ENCODE results near the gene SERHL2. TPM values are rescaled to one million over a fixed set of nuclear protein-coding genes. Genes with fewer than 3 reads are reported as not detected.
A peak's percentile ranks its signal among the peaks of the same experiment; 100 is the strongest.
"Not testable (repeated sequence)": the region's sequence is repeated elsewhere in the genome, so short reads cannot be mapped to it uniquely, and the experiment has no call there.

SERHL2 gene
- total and polyA plus RNA-seq, 4 donors: 1.7 to 3.3 (median 2.6) TPM

DNA sequence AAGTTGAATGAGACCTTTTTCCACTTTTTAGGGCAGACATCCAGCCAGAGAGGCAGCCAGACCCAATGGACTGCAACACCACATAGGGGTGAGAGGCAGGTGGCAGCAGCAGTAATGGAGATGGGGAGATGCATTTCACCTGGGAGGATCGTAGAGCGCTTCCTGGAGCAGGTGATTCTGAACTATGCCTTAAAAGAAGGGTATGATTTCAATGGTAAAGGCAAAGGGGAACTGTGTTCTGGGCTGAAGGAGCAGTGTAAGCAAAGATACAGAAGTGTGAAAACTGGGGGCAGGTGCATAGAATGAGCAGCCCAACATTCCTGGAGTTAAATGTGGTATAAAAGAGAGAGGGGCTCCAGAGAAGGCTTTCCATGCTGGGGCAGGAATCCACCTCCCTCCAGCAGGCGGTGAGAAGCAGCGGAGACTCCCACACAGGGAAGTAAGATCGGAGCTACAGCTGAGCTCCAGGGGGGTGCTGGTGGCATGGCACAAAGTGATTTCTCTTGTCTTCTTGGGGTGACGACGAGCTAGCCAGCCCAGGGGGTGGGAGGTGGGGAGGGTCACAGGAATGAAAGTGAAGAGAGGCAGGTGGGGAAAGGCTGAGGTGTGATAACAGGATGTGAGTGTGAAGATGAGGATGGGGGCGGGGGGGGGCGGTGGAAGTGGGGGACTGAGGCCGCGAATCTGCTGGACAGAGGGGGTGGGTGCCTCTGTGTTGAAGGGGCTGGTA lies 4.3 kb upstream of the SERHL2 start:
- ATAC-seq (ENCODE audit: insufficient read depth, low FRiP score) (no peak), DNase-seq (no peak)
- no peak overlapping the region for H3K27ac ChIP-seq (ENCODE audit: low read depth in 1 of 2, low read length in 1 of 2)
- no peak overlapping the region for H3K4me3 ChIP-seq
- peaks cover 0 to 4% (median 4%) of the 10 kb centered on the region in 3 donors for H3K27me3 ChIP-seq (ENCODE audit: control insufficient read depth in 3 of 3, insufficient read depth in 3 of 3, low read length in 2 of 3)
- TF ChIP-seq, protein P1, sequence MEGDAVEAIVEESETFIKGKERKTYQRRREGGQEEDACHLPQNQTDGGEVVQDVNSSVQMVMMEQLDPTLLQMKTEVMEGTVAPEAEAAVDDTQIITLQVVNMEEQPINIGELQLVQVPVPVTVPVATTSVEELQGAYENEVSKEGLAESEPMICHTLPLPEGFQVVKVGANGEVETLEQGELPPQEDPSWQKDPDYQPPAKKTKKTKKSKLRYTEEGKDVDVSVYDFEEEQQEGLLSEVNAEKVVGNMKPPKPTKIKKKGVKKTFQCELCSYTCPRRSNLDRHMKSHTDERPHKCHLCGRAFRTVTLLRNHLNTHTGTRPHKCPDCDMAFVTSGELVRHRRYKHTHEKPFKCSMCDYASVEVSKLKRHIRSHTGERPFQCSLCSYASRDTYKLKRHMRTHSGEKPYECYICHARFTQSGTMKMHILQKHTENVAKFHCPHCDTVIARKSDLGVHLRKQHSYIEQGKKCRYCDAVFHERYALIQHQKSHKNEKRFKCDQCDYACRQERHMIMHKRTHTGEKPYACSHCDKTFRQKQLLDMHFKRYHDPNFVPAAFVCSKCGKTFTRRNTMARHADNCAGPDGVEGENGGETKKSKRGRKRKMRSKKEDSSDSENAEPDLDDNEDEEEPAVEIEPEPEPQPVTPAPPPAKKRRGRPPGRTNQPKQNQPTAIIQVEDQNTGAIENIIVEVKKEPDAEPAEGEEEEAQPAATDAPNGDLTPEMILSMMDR (IDR thresholded peaks at IDR 0.05; ENCODE audit: control extremely low read depth, extremely low read depth): no peak
- H3K9me3 ChIP-seq (ENCODE audit: control insufficient read depth in 4 of 4, insufficient read depth in 3 of 4, low read length in 3 of 4): no peaks in the 10 kb centered on the region
- WGBS, 2 donors: 77 to 79% methylated on average over 11 of the region's 11 CpGs
- H3K9ac ChIP-seq (ENCODE audit: insufficient read depth in 1 of 2, low read length in 2 of 2): no peak overlapping the region
- H3K4me1 ChIP-seq (ENCODE audit: control insufficient read depth in 5 of 5, insufficient read depth in 5 of 5, low read length in 5 of 5): peaks cover 0 to 4% (median 2%) of the 10 kb centered on the region in 5 donors
- H3K36me3 ChIP-seq (ENCODE audit: control insufficient read depth in 4 of 4, insufficient read depth in 4 of 4, low read length in 4 of 4): no peaks in the 10 kb centered on the region

DNA sequence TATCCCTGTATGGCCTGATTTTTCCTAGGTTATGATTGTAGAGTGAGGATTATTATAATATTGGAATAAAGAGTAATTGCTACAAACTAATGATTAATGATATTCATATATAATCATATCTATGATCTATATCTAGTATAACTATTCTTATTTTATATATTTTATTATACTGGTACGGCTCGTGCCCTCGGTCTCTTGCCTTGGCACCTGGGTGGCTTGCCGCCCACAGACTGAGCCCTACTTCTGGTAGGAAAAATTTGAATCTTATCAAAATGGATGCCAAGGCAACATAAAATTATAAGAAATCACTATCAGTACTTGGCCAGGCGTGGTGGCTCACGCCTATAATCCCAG lies 1.5 kb upstream of the SERHL2 start:
- 95 to 96% methylated on average over 6 of the region's 6 CpGs for WGBS, 2 donors
- H3K27me3 ChIP-seq (ENCODE audit: control insufficient read depth in 3 of 3, insufficient read depth in 3 of 3, low read length in 2 of 3); ATAC-seq (ENCODE audit: insufficient read depth, low FRiP score); H3K4me3 ChIP-seq; DNase-seq; H3K4me1 ChIP-seq (ENCODE audit: control insufficient read depth in 5 of 5, insufficient read depth in 5 of 5, low read length in 5 of 5); H3K9ac ChIP-seq (ENCODE audit: insufficient read depth in 1 of 2, low read length in 2 of 2); H3K9me3 ChIP-seq (ENCODE audit: control insufficient read depth in 4 of 4, insufficient read depth in 3 of 4, low read length in 3 of 4); H3K27ac ChIP-seq (ENCODE audit: low read depth in 1 of 2, low read length in 1 of 2); H3K36me3 ChIP-seq (ENCODE audit: control insufficient read depth in 4 of 4, insufficient read depth in 4 of 4, low read length in 4 of 4): not testable (repeated sequence)

DNA sequence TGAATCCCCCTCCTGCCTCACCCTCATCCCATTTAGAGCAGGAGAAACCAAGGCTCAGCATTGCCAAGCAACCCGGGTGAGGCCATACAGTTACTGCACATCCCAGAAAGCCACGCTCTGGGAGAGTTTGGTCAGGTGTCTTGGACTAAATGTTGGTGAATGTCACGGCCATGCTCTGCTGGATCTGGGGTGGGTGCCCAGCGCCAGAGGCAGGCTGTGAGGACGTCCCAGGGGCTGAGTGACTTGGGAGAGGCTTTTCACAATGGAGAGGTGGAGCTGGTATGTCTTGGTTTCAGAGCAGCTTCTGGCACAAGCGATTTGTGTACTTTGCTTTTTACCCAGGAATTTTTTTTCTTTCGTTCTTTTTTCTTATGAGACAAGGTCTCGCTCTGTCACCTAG lies 6.6 kb downstream of the SERHL2 start:
- Histone ChIP-seq H3K27me3 (ENCODE audit: control insufficient read depth in 3 of 3, insufficient read depth in 3 of 3, low read length in 2 of 3) (no peaks in the 10 kb centered on the region), H3K27ac (ENCODE audit: low read depth in 1 of 2, low read length in 1 of 2) (no peak overlapping the region), H3K36me3 (ENCODE audit: control insufficient read depth in 4 of 4, insufficient read depth in 4 of 4, low read length in 4 of 4) (peaks cover 0 to 5% (median 0%) of the 10 kb centered on the region in 4 donors), H3K9ac (ENCODE audit: insufficient read depth in 1 of 2, low read length in 2 of 2) (no peak overlapping the region), H3K4me1 (ENCODE audit: control insufficient read depth in 5 of 5, insufficient read depth in 5 of 5, low read length in 5 of 5) (peaks cover 0 to 7% (median 0%) of the 10 kb centered on the region in 5 donors), H3K4me3 (no peak overlapping the region), H3K9me3 (ENCODE audit: control insufficient read depth in 4 of 4, insufficient read depth in 3 of 4, low read length in 3 of 4) (no peaks in the 10 kb centered on the region)
- TF ChIP-seq, protein P1 (IDR thresholded peaks at IDR 0.05; ENCODE audit: control extremely low read depth, extremely low read depth): no peak
- WGBS, 2 donors: 81 to 89% methylated on average over 8 of the region's 8 CpGs
- DNase-seq (no peak), ATAC-seq (ENCODE audit: insufficient read depth, low FRiP score) (no peak)

DNA sequence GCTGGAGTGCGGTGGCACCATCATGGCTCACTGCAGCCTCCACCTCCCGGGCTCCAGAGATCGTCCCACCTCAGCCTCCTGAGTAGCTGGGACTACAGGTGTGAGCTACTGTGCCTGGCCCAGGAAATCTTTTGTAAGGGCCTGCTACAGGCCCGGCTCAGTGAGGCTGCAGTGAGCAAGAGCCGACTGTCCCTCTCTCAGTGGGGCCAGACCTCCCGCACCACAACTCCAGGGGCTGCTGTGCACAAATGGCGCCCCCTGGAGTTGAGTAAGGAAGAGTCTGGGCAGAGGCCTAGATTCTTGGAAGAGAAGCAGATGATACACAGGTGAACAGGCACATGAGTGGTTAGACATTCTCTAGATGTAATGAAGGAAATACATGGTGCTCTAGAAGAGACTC lies 7.0 kb downstream of the SERHL2 start:
- H3K27ac ChIP-seq (ENCODE audit: low read depth in 1 of 2, low read length in 1 of 2): no peak overlapping the region
- 77 to 84% methylated on average over 7 of the region's 7 CpGs for WGBS, 2 donors

More for the DNA sequence above, 7.0 kb downstream of the SERHL2 start:
- Histone ChIP-seq H3K9me3 (ENCODE audit: control insufficient read depth in 4 of 4, insufficient read depth in 3 of 4, low read length in 3 of 4) (no peaks in the 10 kb centered on the region), H3K4me3 (no peak overlapping the region), H3K27me3 (ENCODE audit: control insufficient read depth in 3 of 3, insufficient read depth in 3 of 3, low read length in 2 of 3) (no peaks in the 10 kb centered on the region), H3K4me1 (ENCODE audit: control insufficient read depth in 5 of 5, insufficient read depth in 5 of 5, low read length in 5 of 5) (peaks cover 0 to 7% (median 0%) of the 10 kb centered on the region in 5 donors), H3K9ac (ENCODE audit: insufficient read depth in 1 of 2, low read length in 2 of 2) (no peak overlapping the region), H3K36me3 (ENCODE audit: control insufficient read depth in 4 of 4, insufficient read depth in 4 of 4, low read length in 4 of 4) (peaks cover 0 to 7% (median under 1%) of the 10 kb centered on the region in 4 donors)
- no peak for DNase-seq
- ATAC-seq (ENCODE audit: insufficient read depth, low FRiP score): no peak
- TF ChIP-seq, protein P1 (IDR thresholded peaks at IDR 0.05; ENCODE audit: control extremely low read depth, extremely low read depth): peak; percentile 7

Data from lung (tissue), 12 donors.